Thyroid gland (tissue), 4 donors: ENCODE results near the gene ELOVL7.

Experiments used
- CTCF ChIP-seq, 6 experiments: fragments of 200-600 bp in 3 of 6; fragments of 450-650 bp in 3 of 6; sonication (generic) in 3 of 6; IDR thresholded peaks; one replicate each; pipeline ENCODE4 v1.5.1; 2016 to 2019; ENCODE audit warnings: antibody characterized with exemption in 6 of 6, mild to moderate bottlenecking in 2 of 6, inconsistent platforms in 1 of 6, moderate library complexity in 1 of 6
- POLR2A ChIP-seq, 2 donors: fragments of 450-650 bp; IDR thresholded peaks; one replicate each; pipeline ENCODE4 v1.6.1; 2017; ENCODE audit warnings: antibody characterized with exemption in 2 of 2, mild to moderate bottlenecking in 2 of 2, moderate library complexity in 1 of 2

- no peak for TF ChIP-seq CTCF (IDR thresholded peaks at IDR 0.05)
- no peak for TF ChIP-seq POLR2A (IDR thresholded peaks at IDR 0.05)
These were observed 55.1 kb downstream of the ELOVL7 start for GRCh38 chr5:60788863-60789513.
